Stimulated activated CD8-positive, alpha-beta memory T cell treated with anti-CD3 and anti-CD28 coated beads, Interleukin-2, amount 100 ng/mL, for 48 hours (primary cell): ENCODE results near the gene OR52M1.

Experiments
- DNase-seq, 2 donors: peaks; one replicate each; pipeline ENCODE4 v3.0.0-alpha.2; 2020; ENCODE audit warnings: low read depth in 2 of 2

Gene OR52M1

DNA sequence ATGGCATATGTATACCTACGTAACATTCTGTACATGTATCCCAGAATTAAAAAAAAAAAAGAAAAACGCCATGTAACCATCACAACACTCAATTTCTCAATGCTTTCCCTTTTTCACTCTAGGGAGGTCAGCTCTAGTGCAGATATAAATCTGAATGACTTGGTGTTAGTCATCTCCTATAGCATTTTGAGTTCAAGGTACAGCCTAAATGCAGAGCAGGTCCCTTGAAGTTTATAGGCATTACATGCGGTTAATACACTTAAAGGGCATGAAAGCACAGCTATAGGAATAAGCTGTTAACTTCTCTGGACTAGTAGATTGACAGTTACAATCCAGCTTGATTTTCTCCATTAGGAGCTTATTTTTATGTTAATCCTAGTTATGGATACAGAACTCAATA, 20.4 kb downstream of the OR52M1 start:
- no peak for DNase-seq

DNA sequence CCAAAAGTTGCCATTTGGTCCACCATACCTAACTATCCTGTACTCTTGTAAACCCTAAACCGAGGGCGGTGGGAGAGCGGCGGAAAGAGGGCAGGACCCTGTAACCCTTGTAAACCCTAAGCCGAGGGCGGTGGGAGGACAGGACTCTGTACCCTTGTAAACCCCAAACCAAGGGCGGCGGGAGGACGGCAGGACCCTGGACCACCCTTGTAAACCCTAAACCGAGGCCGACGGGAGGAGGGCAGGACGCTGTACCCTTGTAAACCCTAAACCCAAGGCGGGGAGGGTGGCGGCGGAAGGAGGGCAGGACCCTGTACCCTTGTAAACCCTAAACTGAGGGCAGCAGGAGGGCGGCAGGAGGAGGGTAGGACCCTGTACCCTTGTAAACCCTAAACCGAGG, 24.1 kb downstream of the OR52M1 start:
- DNase-seq = no peak

- no peak for DNase-seq
These were observed 31.9 kb downstream of the OR52M1 start for GRCh38 chr11:4576880-4577279.

DNA sequence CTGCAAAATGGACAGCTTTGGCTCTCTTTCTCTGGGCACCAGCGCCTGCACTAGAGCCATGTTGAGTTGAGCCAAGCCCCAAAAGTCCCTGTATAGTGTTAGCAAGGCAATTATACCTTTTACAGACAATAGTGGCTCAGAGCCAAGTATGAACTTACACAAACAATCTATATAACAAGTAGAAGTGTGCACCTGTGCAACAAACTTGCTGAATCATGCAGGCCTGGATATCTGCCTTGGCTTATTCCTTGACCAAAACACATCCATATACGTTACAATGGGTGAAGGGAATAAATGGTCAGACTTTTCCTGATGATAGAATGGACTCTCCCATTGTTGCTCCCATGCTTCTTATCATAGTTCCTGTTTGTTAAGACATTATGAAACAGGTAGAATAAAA, 32.8 kb downstream of the OR52M1 start:
- no peak for DNase-seq

GRCh38 chr11:4578624-4579023, 33.6 kb downstream of the OR52M1 start:
- no peak for DNase-seq

DNA sequence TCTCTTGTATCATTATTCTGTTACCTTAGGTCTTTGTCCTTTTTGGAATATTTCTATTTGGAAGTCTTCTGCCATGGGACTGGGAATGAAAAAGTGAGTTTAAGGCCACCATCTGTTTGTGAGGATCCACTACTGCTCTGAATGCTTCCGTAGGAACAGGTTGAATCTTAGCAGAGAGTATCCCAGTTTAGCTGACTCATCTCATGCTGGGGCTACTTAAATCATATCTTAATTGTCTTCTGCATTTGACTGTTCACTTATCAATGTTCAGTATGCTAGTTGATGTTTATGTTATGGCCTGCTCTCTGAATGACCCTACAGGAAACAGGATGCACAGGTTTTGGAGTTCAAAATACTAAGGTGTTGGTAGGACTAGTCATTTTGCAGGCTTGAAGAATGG, 35.1 kb downstream of the OR52M1 start:
- DNase-seq = no peak

- no peak for DNase-seq
These were observed 36.5 kb downstream of the OR52M1 start, which contains the start of gene OR52I2 for GRCh38 chr11:4581443-4581842. TSS of gene OR52I2 (plus strand) at chr11:4581743.

GRCh38 chr11:4589017-4589416, 44.0 kb downstream of the OR52M1 start:
- no peak for DNase-seq

DNA sequence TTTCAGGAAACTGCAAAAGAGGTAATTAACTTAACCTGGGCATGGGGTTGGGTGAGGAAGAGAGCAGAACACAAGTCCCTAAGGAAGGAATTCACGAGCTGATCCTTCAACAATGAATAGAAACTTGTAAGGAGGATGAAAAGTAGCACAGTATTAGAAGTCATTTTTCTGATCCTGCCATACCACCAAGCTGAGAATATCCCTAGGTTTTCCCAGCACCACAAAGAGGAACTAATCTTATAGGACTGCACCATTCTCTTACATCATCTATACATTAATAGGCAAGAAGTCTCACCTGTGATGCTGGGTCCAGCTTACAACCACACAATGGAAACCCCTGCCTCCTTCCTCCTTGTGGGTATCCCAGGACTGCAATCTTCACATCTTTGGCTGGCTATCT, 48.7 kb downstream of the OR52M1 start, which contains the start of gene OR52I1:
Gene OR52I1, plus strand, starts transcription at position 301 of the 400 bp plus-strand sequence. Its CDS starts 0 bp downstream, at position 301.
- DNase-seq = no peak
